Pancreas (tissue), 10 donors: ENCODE results near the gene RAP1GAP. TPM values are rescaled to one million over a fixed set of nuclear protein-coding genes. Genes with fewer than 3 reads are reported as not detected.

Experiments used
- ATAC-seq, 4 donors: fragments of 200-7000 bp; cut with Tn5 transposase; one replicate each; pipeline versions ENCODE4 v1.8.0 to v1.9.1; 2020; ENCODE audit warnings: mild to moderate bottlenecking in 4 of 4, moderate library complexity in 4 of 4
- DNase-seq, 6 donors: peaks; one replicate each; pipeline ENCODE4 v3.0.0-alpha.2; 2020
- FAIRE-seq: peaks from 2 replicates; lab custom pipeline; 2012; peaks lifted over from hg19 to GRCh38; lab: Jason Lieb, UNC
- H3K27ac ChIP-seq, 4 donors: fragments of 200-600 bp; sonication (generic); 1 replicate in 3 of 4; 2 replicates in 1 of 4; pipeline versions ENCODE4 v1.5.0 to v1.8.0; 2020
- H3K27me3 ChIP-seq, 4 donors: fragments of 200-600 bp; one replicate each; pipeline ENCODE4 v1.8.0; 2021
- H3K36me3 ChIP-seq, 3 donors: fragments of 200-600 bp; sonication (generic) in 1 of 3; one replicate each; pipeline versions ENCODE4 v1.5.0 to v1.8.0; 2020 to 2021
- H3K4me1 ChIP-seq, 3 donors: fragments of 200-600 bp; one replicate each; pipeline ENCODE4 v1.8.0; 2021
- H3K4me3 ChIP-seq, 4 donors: fragments of 200-600 bp; sonication (generic) in 2 of 4; one replicate each; pipeline versions ENCODE4 v1.5.0 to v1.8.0; 2020 to 2021
- H3K9me3 ChIP-seq, 4 donors: fragments of 200-600 bp; one replicate each; pipeline ENCODE4 v1.8.0; 2021
- WGBS, 2 donors: extraction: QIAGEN DNeasy Blood & Tissue Kit; methylation state at CpG; one replicate each; pipeline ENCODE4 v1.1.7; 2013; 5-methylcytosine and 5-hydroxymethylcytosine counted together
- intact Hi-C, 3 donors: fragments of 100-400 bp; cut with DNase I; formaldehyde crosslinking; loops; one replicate each; pipeline versions ENCODE4 v1.11.1 to v1.14.2; 2022
- polyA plus RNA-seq, 2 donors: library from polyadenylated mRNA; stranded (reverse); fragments of 200-250 nt; gene quantifications; one replicate each; pipeline ENCODE4 v1.2.3, GENCODE V29; 2013
- total RNA-seq, 6 donors: library from RNA; stranded (reverse); fragmentation: NEBNext Ultra II Directional in 4 of 6; extraction: Animal tissue kit (Norgen Biotek cat#: 25700) in 4 of 6; gene quantifications; one replicate each; pipeline versions ENCODE4 v1.2.1 to v1.2.4, GENCODE V29; 2021 to 2023
- TF ChIP-seq, protein P1 (sequence below), 4 donors: fragments of 200-600 bp; sonication (generic) in 3 of 4; IDR thresholded peaks; one replicate each; pipeline versions ENCODE4 v1.5.0 to v1.8.0; 2021; ENCODE audit warnings: antibody characterized with exemption in 4 of 4
- donor health status: healthy with polysubstance abuse.
- donor health status: DM: no; HTN: no; CAD: no; lungs with moderate emphysema.
- donor health status: DM: no; HTN: no; CAD: no.
- donor health status: control.
- donor health status: control.
- donor health status: Bipolar disorder and iron deficiency.
- donor health status: DM: yes; HTN: yes; CAD: no.
- donor health status: DM: no; HTN: no; CAD: no.
- donor health status: DM: no; HTN: no; CAD: no.
- donor health status: DM: yes; HTN: yes; CAD: no.

Gene RAP1GAP
- total and polyA plus RNA-seq, 8 donors = 53.4 to 100 (median 73.0) TPM

DNA sequence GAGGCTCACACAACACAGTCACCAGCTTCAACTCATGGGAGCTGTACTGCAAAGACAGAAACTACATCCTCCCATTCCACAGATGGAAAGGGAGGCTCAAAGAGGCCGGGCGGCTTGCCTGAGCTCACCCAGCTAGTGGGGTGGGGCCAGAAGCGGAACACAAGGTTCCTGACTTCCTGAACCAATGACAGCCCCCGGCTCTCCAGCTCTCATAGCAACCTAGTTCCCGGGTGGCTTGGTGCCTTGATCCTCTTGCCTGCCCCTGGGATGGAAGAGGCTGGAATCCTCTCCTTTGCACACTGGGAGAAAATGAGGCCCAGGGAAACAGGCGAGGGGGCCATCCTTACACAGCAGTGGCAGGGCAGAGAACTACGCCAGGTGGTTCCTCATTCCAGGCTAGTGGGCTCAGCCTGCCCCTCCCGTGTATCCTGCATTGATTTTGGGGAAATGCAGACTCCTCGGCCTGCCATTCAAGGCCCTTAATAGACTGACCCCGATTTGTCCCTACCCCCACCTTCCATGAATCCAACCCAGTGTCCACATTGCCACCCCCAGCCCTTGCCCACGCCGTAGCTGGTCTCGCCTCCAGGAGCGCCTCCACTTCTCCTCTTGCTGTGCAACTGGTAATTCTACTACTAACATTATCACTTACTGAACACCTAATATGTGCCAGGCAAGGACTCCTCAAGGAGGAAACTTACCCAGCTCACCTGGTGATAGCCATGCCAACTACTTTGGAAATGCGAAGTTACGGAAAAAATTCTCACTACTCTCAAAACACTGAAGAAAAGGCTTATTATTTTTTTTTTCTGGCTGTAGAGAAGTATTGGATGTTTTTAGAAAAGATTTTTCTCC is 5.0 kb downstream of the RAP1GAP start:
- Histone ChIP-seq H3K27ac (no peak overlapping the region), H3K36me3 (no peaks in the 10 kb centered on the region), H3K4me1 (peaks cover 12 to 17% (median 16%) of the 10 kb centered on the region in 3 donors), H3K9me3 (no peaks in the 10 kb centered on the region), H3K27me3 (no peaks in the 10 kb centered on the region), H3K4me3 (no peak overlapping the region)
- FAIRE-seq = no peak
- TF ChIP-seq, protein P1, sequence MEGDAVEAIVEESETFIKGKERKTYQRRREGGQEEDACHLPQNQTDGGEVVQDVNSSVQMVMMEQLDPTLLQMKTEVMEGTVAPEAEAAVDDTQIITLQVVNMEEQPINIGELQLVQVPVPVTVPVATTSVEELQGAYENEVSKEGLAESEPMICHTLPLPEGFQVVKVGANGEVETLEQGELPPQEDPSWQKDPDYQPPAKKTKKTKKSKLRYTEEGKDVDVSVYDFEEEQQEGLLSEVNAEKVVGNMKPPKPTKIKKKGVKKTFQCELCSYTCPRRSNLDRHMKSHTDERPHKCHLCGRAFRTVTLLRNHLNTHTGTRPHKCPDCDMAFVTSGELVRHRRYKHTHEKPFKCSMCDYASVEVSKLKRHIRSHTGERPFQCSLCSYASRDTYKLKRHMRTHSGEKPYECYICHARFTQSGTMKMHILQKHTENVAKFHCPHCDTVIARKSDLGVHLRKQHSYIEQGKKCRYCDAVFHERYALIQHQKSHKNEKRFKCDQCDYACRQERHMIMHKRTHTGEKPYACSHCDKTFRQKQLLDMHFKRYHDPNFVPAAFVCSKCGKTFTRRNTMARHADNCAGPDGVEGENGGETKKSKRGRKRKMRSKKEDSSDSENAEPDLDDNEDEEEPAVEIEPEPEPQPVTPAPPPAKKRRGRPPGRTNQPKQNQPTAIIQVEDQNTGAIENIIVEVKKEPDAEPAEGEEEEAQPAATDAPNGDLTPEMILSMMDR (IDR thresholded peaks at IDR 0.05) = no peak
- no peak for ATAC-seq
- peak in 2 of 6 donors; percentile 13 to 19 for DNase-seq
- WGBS, 2 donors = 73 to 77% methylated on average over 16 of the region's 16 CpGs
- intact Hi-C loops = loop anchor here in 1 of 3 donors (5.0 kb wide), 1 partner anchor 157 kb away; the partner anchor contains the start of gene ALPL

- no peaks in the 10 kb centered on the region for H3K9me3 ChIP-seq
- FAIRE-seq (no peak), DNase-seq (peak in 2 of 6 donors; percentile 11 to 29), ATAC-seq (no peak)
- intact Hi-C loops = loop anchor here in 1 of 3 donors (5.0 kb wide), 1 partner anchor 156 kb away; the partner anchor contains the start of gene ALPL
- no peak overlapping the region for H3K4me3 ChIP-seq
- TF ChIP-seq, protein P1 (IDR thresholded peaks at IDR 0.05) = no peak
- peaks cover 7 to 11% (median 10%) of the 10 kb centered on the region in 3 donors for H3K4me1 ChIP-seq
- H3K27ac ChIP-seq = no peak overlapping the region
- 38 to 47% methylated on average over 11 of the region's 11 CpGs for WGBS, 2 donors
- H3K36me3 ChIP-seq = no peaks in the 10 kb centered on the region
- H3K27me3 ChIP-seq = no peaks in the 10 kb centered on the region
Observed at GRCh38 chr1:21663248-21663950, 5.8 kb downstream of the RAP1GAP start.

DNA sequence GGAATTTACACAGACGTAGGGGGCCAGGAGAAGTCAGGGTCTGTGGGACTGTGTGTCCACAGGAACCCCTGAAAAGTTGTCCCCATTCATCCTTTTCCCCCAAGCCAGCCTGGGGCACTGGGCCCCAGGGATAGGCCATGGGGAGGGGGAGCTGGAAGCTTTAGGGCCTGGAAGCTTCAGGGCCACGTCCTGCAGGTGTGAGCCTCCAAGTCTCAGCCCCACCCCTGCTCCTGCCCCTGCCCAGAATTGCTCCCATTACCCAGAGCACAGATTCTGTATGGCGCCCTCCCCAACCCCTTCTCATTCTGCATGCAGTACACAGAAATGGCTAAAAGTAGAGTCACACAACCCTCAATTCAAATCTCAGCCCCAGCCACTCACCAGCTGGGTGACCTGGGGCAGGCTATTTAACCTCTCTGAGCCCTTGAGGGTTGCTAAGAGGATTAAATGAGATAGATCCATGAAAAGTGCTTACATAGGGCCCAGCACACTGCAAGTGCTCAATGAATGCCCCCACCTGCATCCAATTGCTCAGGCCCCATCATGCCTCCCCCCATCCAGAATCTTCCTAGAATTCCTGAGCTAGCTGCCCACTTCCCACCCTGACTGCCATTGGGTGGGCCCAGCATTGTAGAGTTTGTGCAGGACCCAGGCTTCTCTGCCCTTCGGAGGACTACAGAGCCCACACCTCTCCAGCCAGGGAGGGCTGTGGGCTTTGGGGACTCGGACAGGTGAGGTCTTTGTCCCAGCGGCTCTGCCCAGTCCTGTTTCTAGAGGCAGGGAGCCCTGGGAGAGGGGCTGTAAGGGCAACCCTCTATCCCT is 6.5 kb downstream of the RAP1GAP start:
- Histone ChIP-seq H3K4me3 (no peak overlapping the region), H3K27me3 (no peaks in the 10 kb centered on the region), H3K36me3 (no peaks in the 10 kb centered on the region), H3K27ac (no peak overlapping the region), H3K9me3 (no peaks in the 10 kb centered on the region), H3K4me1 (peaks cover 2 to 4% (median 3%) of the 10 kb centered on the region in 3 donors)
- DNase-seq (peak in 2 of 6 donors; percentile 5 to 11), FAIRE-seq (no peak), ATAC-seq (no peak)
- TF ChIP-seq, protein P1 (IDR thresholded peaks at IDR 0.05) = no peak
- intact Hi-C loops = loop anchor here in 1 of 3 donors (5.0 kb wide), 1 partner anchor 155 kb away; the partner anchor contains the start of gene ALPL
- 81 to 91% methylated on average over 5 to 6 of the region's 6 CpGs for WGBS, 2 donors

DNA sequence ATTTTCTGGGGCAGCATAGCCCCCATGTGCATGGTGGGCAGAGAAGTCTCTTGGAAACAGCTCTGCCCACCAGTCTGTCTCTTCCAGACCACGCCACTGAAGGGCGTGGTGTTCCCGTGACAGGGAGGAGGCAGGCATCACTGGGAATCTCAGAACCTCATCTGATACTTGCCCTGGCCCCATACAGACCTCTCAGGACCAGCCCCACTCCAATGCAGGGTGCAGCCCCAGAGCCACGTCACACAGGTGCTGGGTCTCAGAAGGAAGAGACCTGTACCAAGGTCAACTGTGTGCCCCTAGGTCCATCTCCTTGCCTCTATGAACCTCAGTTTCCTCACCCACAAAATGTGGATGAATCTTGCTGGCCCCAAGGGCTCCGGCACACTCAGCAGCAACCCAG is 7.3 kb downstream of the RAP1GAP start:
- DNase-seq = peak in 1 of 6 donors; percentile 18
- Histone ChIP-seq H3K4me3 (no peak overlapping the region), H3K27ac (no peak overlapping the region), H3K9me3 (no peaks in the 10 kb centered on the region), H3K4me1 (peaks cover 0 to 5% (median 0%) of the 10 kb centered on the region in 3 donors), H3K27me3 (no peaks in the 10 kb centered on the region), H3K36me3 (no peaks in the 10 kb centered on the region)
- 84 to 93% methylated on average over 5 of the region's 5 CpGs for WGBS, 2 donors
- TF ChIP-seq, protein P1 (IDR thresholded peaks at IDR 0.05) = no peak
- no peak for FAIRE-seq
- ATAC-seq = no peak
- intact Hi-C loops = loop anchor here in 1 of 3 donors (5.0 kb wide), 1 partner anchor 155 kb away; the partner anchor contains the start of gene ALPL
